Muscle of arm (tissue), 12 donors: Measurements from ENCODE around the gene DPH2. TPM values are rescaled to one million over a fixed set of nuclear protein-coding genes. Genes with fewer than 3 reads are reported as not detected.

Source experiments
- DNase-seq: peaks from one replicate; pipeline ENCODE4 v3.0.0-alpha.2; 2013
- polyA plus RNA-seq, 12 donors: library from polyadenylated mRNA; unstranded; fragments of 120-200 nt; gene quantifications; one replicate each; pipeline ENCODE4 v1.2.1, GENCODE V29; 2013; ENCODE audit not compliant: insufficient read length in 12 of 12

DPH2 gene
- polyA plus RNA-seq, 12 donors = 13.4 to 27.2 (median 17.5) TPM; not detected in 1

- no peak for DNase-seq
Measured at GRCh38 chr1:43963890-43964289, 5.9 kb upstream of the DPH2 start.

- no peak for DNase-seq
Measured at GRCh38 chr1:43965316-43965715, 4.5 kb upstream of the DPH2 start.

- DNase-seq = no peak
Measured at GRCh38 chr1:43968348-43968948, 1.4 kb upstream of the DPH2 start.

- no peak for DNase-seq
Measured at GRCh38 chr1:43969416-43969745, 429 bp upstream of the DPH2 start.

- no peak for DNase-seq
Measured at GRCh38 chr1:43970502-43970901, 692 bp downstream of the DPH2 start.

GRCh38 chr1:43970911-43971310 lies 1.1 kb downstream of the DPH2 start:
- DNase-seq = no peak

- no peak for DNase-seq
Measured at GRCh38 chr1:43971336-43971980, 1.6 kb downstream of the DPH2 start.

GRCh38 chr1:43973981-43974442 lies 4.2 kb downstream of the DPH2 start:
- no peak for DNase-seq

- DNase-seq = peak; percentile 94
Measured at GRCh38 chr1:43974443-43975248, 4.8 kb downstream of the DPH2 start, which contains the start of gene ATP6V0B. Gene ATP6V0B (plus strand): TSS chr1:43974960. CDS start chr1:43975041, 81 bp downstream.

GRCh38 chr1:43975249-43975961 lies 5.6 kb downstream of the DPH2 start:
- DNase-seq = no peak

GRCh38 chr1:43976045-43976444 lies 6.2 kb downstream of the DPH2 start:
- DNase-seq = no peak

- no peak for DNase-seq
Measured at GRCh38 chr1:43976890-43977289, 7.1 kb downstream of the DPH2 start.

- DNase-seq = no peak
Measured at GRCh38 chr1:43977376-43978263, 7.8 kb downstream of the DPH2 start.

- DNase-seq = no peak
Measured at GRCh38 chr1:43978264-43978550, 8.4 kb downstream of the DPH2 start.

- DNase-seq = no peak
Measured at GRCh38 chr1:43978551-43979260, 8.9 kb downstream of the DPH2 start, which contains the start of gene B4GALT2. Gene B4GALT2 (plus strand): TSS chr1:43979210. CDS start chr1:43981161, 1,951 bp downstream.

- no peak for DNase-seq
Measured at GRCh38 chr1:43979261-43979527, 9.4 kb downstream of the DPH2 start.

- DNase-seq = no peak
Measured at GRCh38 chr1:43979528-43980254, 9.9 kb downstream of the DPH2 start.

- no peak for DNase-seq
Measured at GRCh38 chr1:43980255-43981134, 10.7 kb downstream of the DPH2 start.

- no peak for DNase-seq
Measured at GRCh38 chr1:43981135-43981491, 11.3 kb downstream of the DPH2 start.
